GM12891 (cell line): ENCODE results near the gene DOLK.

ENCODE experiments used
- POLR2A ChIP-seq: IDR thresholded peaks from 2 replicates; pipeline ENCODE4 v1.6.1; 2011; ENCODE audit warnings: low read depth, low read length, control low read depth
- POLR2AphosphoS5 ChIP-seq: IDR thresholded peaks from 2 replicates; pipeline ENCODE4 v1.6.1; 2011; ENCODE audit warnings: low read depth, low read length, control low read depth
- SPI1 ChIP-seq: IDR thresholded peaks from 2 replicates; pipeline ENCODE4 v1.6.1; 2011; ENCODE audit warnings: low read depth, low read length, control low read depth
- TAF1 ChIP-seq: IDR thresholded peaks from 2 replicates; pipeline ENCODE4 v1.6.1; 2011; ENCODE audit warnings: low read depth, low read length, control low read depth

- TF ChIP-seq POLR2AphosphoS5 (no peak), POLR2A (no peak), TAF1 (no peak), SPI1 (no peak)
These were observed 51.8 kb downstream of the DOLK start for GRCh38 chr9:128895556-128895955.
